ENCODE data around the gene DNASE1L1. TPM values are rescaled to one million over a fixed set of nuclear protein-coding genes. Genes with fewer than 3 reads are reported as not detected.
"Not testable (repeated sequence)": the region's sequence is repeated elsewhere in the genome, so short reads cannot be mapped to it uniquely, and the experiment has no call there.

The DNASE1L1 gene
- total and polyA plus RNA-seq, 4 experiments from 2014 or later: 14.0 to 26.3 (median 20.7) TPM

GRCh38 chrX:154397888-154398667 is 11.0 kb downstream of the DNASE1L1 start, which contains the start of gene RPL10:
TSS of gene RPL10 (plus strand) at chrX:154398377. CDS start at chrX:154398520, 143 bp downstream.
- Histone ChIP-seq H3K9me3 (ENCODE audit: control insufficient read depth in 1 of 2, low read length in 2 of 2) (no peaks in the 10 kb centered on the region), H3K27me3 (ENCODE audit: insufficient read depth, low read length) (no peaks in the 10 kb centered on the region), H3K36me3 (ENCODE audit: insufficient read depth, low read length) (peaks cover 23% of the 10 kb centered on the region), H3K27ac (ENCODE audit: low read depth, low read length) (peak within 1 kb of the TSS; percentile 96), H3K4me1 (ENCODE audit: insufficient read depth, low read length) (peaks cover 15% of the 10 kb centered on the region), H3K4me3 (ENCODE audit: low read length in 2 of 2) (peak within 1 kb of the TSS; percentile 55 to 95)
- no peaks in the 10 kb centered on the region for H3K27me3 Mint-ChIP-seq
- H3K27ac Mint-ChIP-seq: peak within 1 kb of the TSS; percentile 99 to 100 (median 99)
- peaks cover 19 to 34% of the 10 kb centered on the region in 2 donors for H3K36me3 Mint-ChIP-seq
- H3K4me3 Mint-ChIP-seq: peak within 1 kb of the TSS; percentile 96 to 99 (median 99)
- DNase-seq: peak; percentile 86 to 94 (median 92)
- peaks cover 0 to 13% (median 0%) of the 10 kb centered on the region in 8 donors for H3K9me3 Mint-ChIP-seq
- ChIA-PET CTCF (ENCODE audit: partially characterized antibody) (interaction anchor here (0.8 to 3.1 kb wide), 11 partner anchors 10 to 136 kb away, joined by 3 to 26 read pairs (median 4); partner anchors contain the start of genes ATP6AP1, DNASE1L1 and SLC10A3), POLR2A (ENCODE audit: partially characterized antibody) (interaction anchor here (0.6 to 6.0 kb wide), 40 partner anchors 13 to 470 kb away, joined by 3 to 111 read pairs (median 4); partner anchors contain the start of genes ATP6AP1, DNASE1L1, EMD and FAM3A)
- peaks cover 7 to 32% (median 16%) of the 10 kb centered on the region in 4 donors for H3K4me1 Mint-ChIP-seq
- intact Hi-C loops (cut with micrococcal nuclease): no loop called here

GRCh38 chrX:154396973-154397887 is 11.8 kb downstream of the DNASE1L1 start:
- H3K4me1 Mint-ChIP-seq: peaks cover 7 to 32% (median 16%) of the 10 kb centered on the region in 4 donors
- peak in 1 of 5 donors; percentile 64 for DNase-seq
- Histone ChIP-seq H3K36me3 (ENCODE audit: insufficient read depth, low read length) (peaks cover 23% of the 10 kb centered on the region), H3K4me1 (ENCODE audit: insufficient read depth, low read length) (peaks cover 15% of the 10 kb centered on the region), H3K9me3 (ENCODE audit: control insufficient read depth in 1 of 2, low read length in 2 of 2) (no peaks in the 10 kb centered on the region), H3K27me3 (ENCODE audit: insufficient read depth, low read length) (no peaks in the 10 kb centered on the region), H3K27ac (ENCODE audit: low read depth, low read length) (peak overlapping the region; percentile 96), H3K4me3 (ENCODE audit: low read length in 2 of 2) (peak overlapping the region; percentile 11 to 95)
- ChIA-PET POLR2A (ENCODE audit: partially characterized antibody) (interaction anchor here (0.6 to 6.0 kb wide), 32 partner anchors 14 to 470 kb away, joined by 3 to 111 read pairs (median 6); partner anchors contain the start of genes ATP6AP1, DNASE1L1, EMD and FAM3A), CTCF (ENCODE audit: partially characterized antibody) (interaction anchor here (0.8 to 3.1 kb wide), 3 partner anchors 11 to 137 kb away, joined by 3 to 26 read pairs (median 3); partner anchors contain the start of gene DNASE1L1)
- H3K27me3 Mint-ChIP-seq: no peaks in the 10 kb centered on the region
- peak overlapping the region; percentile 96 to 99 (median 99) for H3K4me3 Mint-ChIP-seq
- H3K9me3 Mint-ChIP-seq: peaks cover 0 to 13% (median 0%) of the 10 kb centered on the region in 8 donors
- H3K27ac Mint-ChIP-seq: peak overlapping the region; percentile 99 to 100 (median 99)
- intact Hi-C loops (cut with micrococcal nuclease): no loop called here
- H3K36me3 Mint-ChIP-seq: peaks cover 19 to 34% of the 10 kb centered on the region in 2 donors

- peaks cover 7 to 32% (median 16%) of the 10 kb centered on the region in 4 donors for H3K4me1 Mint-ChIP-seq
- Histone ChIP-seq H3K36me3 (ENCODE audit: insufficient read depth, low read length) (peaks cover 23% of the 10 kb centered on the region), H3K4me1 (ENCODE audit: insufficient read depth, low read length) (peaks cover 15% of the 10 kb centered on the region)
- H3K9me3 Mint-ChIP-seq: peaks cover 0 to 13% (median 0%) of the 10 kb centered on the region in 8 donors
- intact Hi-C loops (cut with micrococcal nuclease); H3K4me3 ChIP-seq (ENCODE audit: low read length in 2 of 2); H3K27me3 ChIP-seq (ENCODE audit: insufficient read depth, low read length); DNase-seq; H3K9me3 ChIP-seq (ENCODE audit: control insufficient read depth in 1 of 2, low read length in 2 of 2); H3K27me3 Mint-ChIP-seq; H3K27ac ChIP-seq (ENCODE audit: low read depth, low read length): not testable (repeated sequence)
- peak overlapping the region in 2 of 8 donors; percentile 52 to 63 for H3K4me3 Mint-ChIP-seq
- CTCF ChIA-PET (ENCODE audit: partially characterized antibody): interaction anchor here (0.6 kb wide), 1 partner anchor 88 kb away, joined by 3 read pairs; no protein-coding TSS in a partner anchor
- peaks cover 19 to 32% of the 10 kb centered on the region in 2 donors for H3K36me3 Mint-ChIP-seq
- POLR2A ChIA-PET (ENCODE audit: partially characterized antibody): interaction anchor here (0.9 to 6.0 kb wide), 5 partner anchors 15 to 91 kb away, joined by 3 to 111 read pairs (median 69); partner anchors contain the start of genes DNASE1L1, SLC10A3, TAFAZZIN and UBL4A
- peak overlapping the region in 2 of 7 donors; percentile 43 to 99 for H3K27ac Mint-ChIP-seq
These were observed 12.7 kb downstream of the DNASE1L1 start for GRCh38 chrX:154396363-154396762.

GRCh38 chrX:154389812-154390747 is 19.0 kb downstream of the DNASE1L1 start:
- H3K27ac Mint-ChIP-seq; H3K36me3 ChIP-seq (ENCODE audit: insufficient read depth, low read length); H3K4me1 ChIP-seq (ENCODE audit: insufficient read depth, low read length); H3K9me3 ChIP-seq (ENCODE audit: control insufficient read depth in 1 of 2, low read length in 2 of 2); H3K27me3 ChIP-seq (ENCODE audit: insufficient read depth, low read length); CTCF ChIA-PET (ENCODE audit: partially characterized antibody); intact Hi-C loops (cut with micrococcal nuclease); H3K4me1 Mint-ChIP-seq; POLR2A ChIA-PET (ENCODE audit: partially characterized antibody); H3K27ac ChIP-seq (ENCODE audit: low read depth, low read length); H3K9me3 Mint-ChIP-seq; H3K27me3 Mint-ChIP-seq; H3K36me3 Mint-ChIP-seq; H3K4me3 Mint-ChIP-seq; H3K4me3 ChIP-seq (ENCODE audit: low read length in 2 of 2): not testable (repeated sequence)
- peak; percentile 24 to 70 (median 62) for DNase-seq

- H3K36me3 ChIP-seq (ENCODE audit: insufficient read depth, low read length); CTCF ChIA-PET (ENCODE audit: partially characterized antibody); H3K9me3 ChIP-seq (ENCODE audit: control insufficient read depth in 1 of 2, low read length in 2 of 2); H3K27me3 ChIP-seq (ENCODE audit: insufficient read depth, low read length); H3K4me1 ChIP-seq (ENCODE audit: insufficient read depth, low read length); intact Hi-C loops (cut with micrococcal nuclease); H3K27ac Mint-ChIP-seq; H3K36me3 Mint-ChIP-seq; H3K4me3 Mint-ChIP-seq; H3K27ac ChIP-seq (ENCODE audit: low read depth, low read length); DNase-seq; POLR2A ChIA-PET (ENCODE audit: partially characterized antibody); H3K9me3 Mint-ChIP-seq; H3K4me1 Mint-ChIP-seq; H3K4me3 ChIP-seq (ENCODE audit: low read length in 2 of 2); H3K27me3 Mint-ChIP-seq: not testable (repeated sequence)
These were observed 20.4 kb downstream of the DNASE1L1 start for GRCh38 chrX:154388649-154389048.

- H3K36me3 Mint-ChIP-seq; intact Hi-C loops (cut with micrococcal nuclease); DNase-seq; H3K4me1 ChIP-seq (ENCODE audit: insufficient read depth, low read length); H3K27me3 Mint-ChIP-seq; H3K4me1 Mint-ChIP-seq; H3K27ac ChIP-seq (ENCODE audit: low read depth, low read length); H3K27me3 ChIP-seq (ENCODE audit: insufficient read depth, low read length); H3K4me3 Mint-ChIP-seq; H3K9me3 ChIP-seq (ENCODE audit: control insufficient read depth in 1 of 2, low read length in 2 of 2); H3K27ac Mint-ChIP-seq; H3K4me3 ChIP-seq (ENCODE audit: low read length in 2 of 2); POLR2A ChIA-PET (ENCODE audit: partially characterized antibody); CTCF ChIA-PET (ENCODE audit: partially characterized antibody); H3K36me3 ChIP-seq (ENCODE audit: insufficient read depth, low read length); H3K9me3 Mint-ChIP-seq: not testable (repeated sequence)
These were observed 21.0 kb downstream of the DNASE1L1 start for GRCh38 chrX:154388094-154388493.
